HUDEP-2 (cell line): ENCODE data around the gene LEMD3.

ENCODE experiments used
- DNase-seq, 76 experiments: peaks; one replicate each; lab custom pipeline; 2025; ENCODE audit not compliant: unreplicated experiment in 76 of 76; lab: John Stamatoyannopoulos, UW

Gene LEMD3

DNA sequence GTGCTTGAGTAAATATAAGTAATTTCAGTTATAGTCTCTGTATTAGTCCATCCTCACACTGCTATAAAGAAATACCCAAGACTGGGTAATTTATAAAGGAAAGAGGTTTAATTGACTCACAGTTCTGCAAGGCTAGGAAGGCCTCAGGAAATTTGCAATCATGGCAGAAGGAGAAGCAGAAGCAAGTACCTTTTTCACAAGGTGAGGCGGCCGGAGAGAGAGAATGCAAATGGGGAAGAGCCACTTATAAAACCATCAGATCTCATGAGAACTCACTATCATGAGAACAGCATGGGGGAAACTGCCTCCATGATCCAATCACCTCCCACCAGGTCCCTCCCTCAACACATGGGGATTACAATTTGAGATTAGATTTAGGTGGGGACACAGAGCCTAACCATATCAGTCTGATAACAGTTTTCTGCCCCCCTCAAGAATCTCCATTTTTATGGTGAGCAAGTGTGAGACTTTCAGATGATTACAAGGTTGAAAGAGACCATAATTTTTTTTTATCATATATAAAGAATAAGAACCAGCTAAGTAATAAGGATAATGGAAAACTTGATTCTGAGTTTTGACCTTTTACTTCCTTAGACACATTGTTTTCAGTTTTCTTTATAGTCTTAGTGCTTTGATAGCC lies 35.6 kb downstream of the LEMD3 start:
- DNase-seq: peak in 16 of 76 experiments; percentile 3 to 52 (median 18)

DNA sequence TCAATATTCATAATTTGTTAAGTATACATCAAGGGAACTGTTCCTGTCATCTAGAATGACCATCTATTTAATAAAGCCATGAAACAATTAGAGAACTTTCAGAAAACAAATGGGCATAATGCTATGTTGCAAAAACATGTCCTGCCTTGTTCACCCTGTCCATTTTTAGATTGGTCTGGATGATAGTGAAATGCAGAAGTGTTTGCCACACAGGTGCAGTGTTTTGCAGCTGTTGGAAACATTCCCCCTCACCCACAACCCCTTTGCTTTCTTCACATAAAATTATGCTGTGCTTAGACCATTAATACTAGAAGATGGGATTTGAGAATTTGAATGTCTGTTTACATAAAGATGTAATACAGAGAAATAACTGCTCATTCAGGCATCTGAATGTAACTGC lies 36.5 kb downstream of the LEMD3 start:
- DNase-seq: no peak

DNA sequence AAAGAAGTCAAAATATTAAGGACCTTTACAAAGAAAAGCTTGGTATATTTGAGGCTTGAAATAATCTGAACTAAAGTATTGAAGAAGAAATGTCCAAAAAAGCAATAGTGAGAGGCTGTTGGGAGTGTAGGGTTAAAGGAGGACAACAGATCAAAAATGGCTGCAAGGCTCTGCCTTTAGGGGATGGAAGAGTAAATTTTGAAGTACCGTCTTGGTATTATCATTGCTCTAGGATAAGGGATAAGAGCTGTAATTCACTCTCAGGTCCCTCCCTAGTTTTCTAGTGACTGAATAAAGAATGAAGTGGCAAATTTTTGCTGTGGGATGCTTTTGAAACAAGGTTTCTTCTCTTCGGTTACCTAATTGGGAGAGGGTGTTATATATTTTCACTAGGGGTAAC lies 38.7 kb downstream of the LEMD3 start:
- no peak for DNase-seq

DNA sequence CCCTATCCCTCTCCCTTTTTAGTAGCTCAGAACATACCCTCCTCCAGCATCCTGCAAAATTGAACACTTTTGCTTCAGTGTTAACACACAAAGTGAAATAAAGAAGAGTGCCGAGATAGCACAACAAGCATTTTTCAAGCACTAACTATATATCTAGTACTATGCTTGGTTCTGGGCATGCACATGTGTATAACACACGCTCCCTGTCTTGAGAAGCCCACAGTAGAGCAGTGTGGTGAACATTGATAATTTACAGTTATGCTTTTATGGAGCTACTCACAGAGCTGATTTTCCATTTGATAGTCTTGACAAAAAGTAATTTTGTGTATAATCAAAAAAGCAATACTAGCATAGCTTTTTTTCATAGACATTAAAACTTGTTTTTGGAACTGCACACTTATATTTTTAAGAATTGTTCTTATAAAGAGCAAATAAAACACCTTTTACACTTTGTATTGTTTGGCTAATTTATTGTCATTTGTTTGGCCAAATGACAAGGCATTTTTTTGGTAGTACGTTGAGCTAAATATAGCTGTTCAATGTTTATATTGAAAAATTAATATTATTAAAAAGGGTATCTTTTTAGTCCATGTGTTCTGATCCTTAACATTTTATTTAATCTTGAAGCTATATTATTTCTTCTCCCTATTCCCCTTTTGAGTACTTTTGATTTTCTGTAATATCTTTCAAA lies 39.7 kb downstream of the LEMD3 start:
- peak in 9 of 76 experiments; percentile 5 to 37 (median 13) for DNase-seq

DNA sequence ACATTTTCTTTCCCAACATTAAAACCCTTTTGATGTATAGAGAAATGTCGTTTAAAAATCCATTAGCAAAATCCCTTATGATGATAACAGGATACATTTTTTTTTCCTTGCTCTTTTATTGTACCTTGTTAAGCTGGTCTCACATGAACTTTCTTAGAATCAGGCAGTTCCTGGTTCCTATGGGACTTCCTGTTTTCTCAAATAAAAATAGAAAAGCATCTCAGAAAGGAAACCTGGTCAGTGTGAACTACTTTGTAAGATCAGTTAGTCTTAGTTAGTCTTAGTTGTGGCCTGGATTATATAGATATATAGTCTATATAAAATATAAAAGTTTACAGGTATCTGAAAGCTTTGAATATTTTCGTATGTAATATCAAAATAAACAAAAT lies 40.3 kb downstream of the LEMD3 start:
- DNase-seq: no peak

DNA sequence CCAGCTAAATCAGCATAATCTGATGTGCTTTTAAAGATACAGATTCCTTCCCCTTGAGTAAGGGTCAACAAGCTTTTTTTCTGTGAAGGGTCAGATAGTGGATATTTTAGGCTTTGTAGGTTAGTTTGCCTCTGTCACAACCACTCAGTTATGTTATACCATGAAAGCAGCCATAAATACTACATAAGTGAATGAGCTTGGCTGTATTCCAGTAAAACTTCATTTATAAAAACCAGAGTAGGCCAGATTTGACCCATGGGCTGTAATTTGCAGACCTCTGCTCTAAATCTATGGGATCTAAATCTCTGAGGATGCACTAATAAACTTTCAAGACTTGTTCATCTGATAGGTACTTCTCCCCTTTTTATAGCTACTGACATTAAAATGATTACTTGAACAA lies 47.7 kb downstream of the LEMD3 start:
- DNase-seq: no peak

DNA sequence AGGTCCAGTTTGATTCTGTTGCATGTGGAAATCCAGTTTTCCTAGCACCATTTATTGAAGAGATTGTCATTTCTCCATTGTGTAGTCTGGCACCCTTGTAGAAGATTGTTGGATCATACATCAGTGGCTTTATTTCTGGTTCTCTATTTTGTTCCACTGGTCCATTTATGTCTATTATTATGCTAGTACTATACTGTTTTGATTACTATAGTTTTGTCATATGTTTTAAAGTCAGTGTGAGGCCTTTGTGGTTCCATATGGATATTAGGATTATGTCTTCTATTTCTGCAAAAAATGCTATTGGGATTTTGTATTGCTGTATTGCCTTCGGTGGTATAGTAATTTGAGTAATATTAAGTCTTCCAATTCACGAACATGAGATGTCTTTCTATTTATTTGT lies 51.4 kb downstream of the LEMD3 start:
- DNase-seq: no peak

DNA sequence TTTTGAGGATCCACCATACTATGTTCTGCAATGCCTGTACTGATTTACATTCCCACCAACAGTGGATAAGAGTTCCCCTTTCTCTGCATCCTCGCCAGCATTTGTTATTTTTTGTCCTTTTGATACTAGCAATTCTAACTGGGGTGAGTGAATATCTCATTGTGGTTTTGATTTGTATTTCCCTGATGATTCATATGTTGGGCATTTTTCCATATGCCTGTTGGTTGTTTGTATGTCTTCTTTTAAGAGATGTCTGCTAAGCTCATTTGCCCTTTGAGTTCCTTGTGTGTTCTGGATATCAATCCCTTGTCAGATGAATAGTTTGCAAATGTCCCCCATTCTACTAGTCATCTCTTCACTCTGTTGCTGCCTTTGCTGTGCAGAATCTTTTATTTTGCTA lies 60.1 kb downstream of the LEMD3 start:
- DNase-seq: peak in 2 of 76 experiments; percentile 1 to 27

DNA sequence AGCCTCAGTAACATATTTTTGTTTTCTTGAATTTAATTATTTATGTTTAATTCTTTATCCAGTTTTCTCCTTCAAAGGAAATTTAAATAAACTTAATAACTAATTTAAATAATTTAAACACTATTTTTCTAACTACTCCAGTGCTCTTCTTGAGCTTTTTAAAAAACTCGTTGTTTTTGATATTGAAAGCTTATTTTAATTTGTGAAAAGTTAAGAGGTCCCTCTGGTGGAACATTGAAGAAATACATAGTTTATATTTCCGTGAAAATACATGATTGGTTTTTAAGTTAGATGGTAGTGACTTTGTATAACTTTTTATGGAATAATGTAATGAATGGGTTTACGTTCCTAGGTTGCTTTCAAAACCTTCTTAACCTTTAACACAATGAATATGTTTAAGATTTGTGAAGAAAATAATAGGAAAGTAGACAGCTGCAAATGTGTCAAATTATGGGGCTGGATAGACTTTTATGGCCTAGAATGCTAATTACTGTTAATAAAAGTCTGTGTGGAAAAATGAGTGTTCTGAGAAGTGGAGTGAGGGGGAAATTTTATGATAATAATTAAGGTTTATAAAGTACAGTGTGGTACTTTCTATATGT lies 63.2 kb downstream of the LEMD3 start:
- peak in 5 of 76 experiments; percentile 1 to 36 (median 6) for DNase-seq

DNA sequence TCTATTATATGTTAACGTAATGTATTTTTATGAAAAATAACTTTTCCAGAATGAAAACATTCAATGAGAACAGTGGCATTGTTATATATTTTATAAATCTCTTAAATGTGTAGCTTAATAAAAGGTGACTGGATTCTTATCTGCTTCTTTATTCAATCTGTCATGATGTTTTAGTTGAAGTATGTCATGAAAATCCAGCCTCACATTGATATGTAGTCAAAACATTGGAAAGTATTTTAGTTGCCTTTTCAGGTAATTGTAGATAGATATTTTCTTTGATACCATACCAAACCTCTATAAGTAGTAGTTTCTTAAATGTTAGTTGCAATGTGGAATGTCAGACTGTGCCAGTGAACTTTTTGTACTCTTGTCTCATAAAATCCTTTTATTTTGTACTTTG lies 67.8 kb downstream of the LEMD3 start:
- DNase-seq: no peak

DNA sequence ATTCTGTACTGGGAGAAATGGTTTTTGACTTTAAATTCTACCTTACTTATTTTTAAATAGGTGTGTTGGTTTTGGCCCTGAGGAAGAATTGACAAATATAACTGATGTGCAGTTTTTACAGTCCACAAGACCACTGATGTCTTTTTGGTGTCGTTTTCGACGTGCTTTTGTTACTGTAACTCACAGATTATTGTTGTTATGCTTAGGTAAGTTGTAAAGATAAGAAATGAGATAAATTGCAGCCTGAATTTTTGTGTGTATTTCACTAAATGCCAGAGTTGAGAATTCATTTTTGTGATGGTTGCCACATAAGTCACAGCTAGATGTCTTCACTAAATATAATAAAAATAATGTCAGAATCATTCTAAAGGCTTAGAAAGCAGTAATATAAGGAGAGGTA lies 69.2 kb downstream of the LEMD3 start:
- no peak for DNase-seq

DNA sequence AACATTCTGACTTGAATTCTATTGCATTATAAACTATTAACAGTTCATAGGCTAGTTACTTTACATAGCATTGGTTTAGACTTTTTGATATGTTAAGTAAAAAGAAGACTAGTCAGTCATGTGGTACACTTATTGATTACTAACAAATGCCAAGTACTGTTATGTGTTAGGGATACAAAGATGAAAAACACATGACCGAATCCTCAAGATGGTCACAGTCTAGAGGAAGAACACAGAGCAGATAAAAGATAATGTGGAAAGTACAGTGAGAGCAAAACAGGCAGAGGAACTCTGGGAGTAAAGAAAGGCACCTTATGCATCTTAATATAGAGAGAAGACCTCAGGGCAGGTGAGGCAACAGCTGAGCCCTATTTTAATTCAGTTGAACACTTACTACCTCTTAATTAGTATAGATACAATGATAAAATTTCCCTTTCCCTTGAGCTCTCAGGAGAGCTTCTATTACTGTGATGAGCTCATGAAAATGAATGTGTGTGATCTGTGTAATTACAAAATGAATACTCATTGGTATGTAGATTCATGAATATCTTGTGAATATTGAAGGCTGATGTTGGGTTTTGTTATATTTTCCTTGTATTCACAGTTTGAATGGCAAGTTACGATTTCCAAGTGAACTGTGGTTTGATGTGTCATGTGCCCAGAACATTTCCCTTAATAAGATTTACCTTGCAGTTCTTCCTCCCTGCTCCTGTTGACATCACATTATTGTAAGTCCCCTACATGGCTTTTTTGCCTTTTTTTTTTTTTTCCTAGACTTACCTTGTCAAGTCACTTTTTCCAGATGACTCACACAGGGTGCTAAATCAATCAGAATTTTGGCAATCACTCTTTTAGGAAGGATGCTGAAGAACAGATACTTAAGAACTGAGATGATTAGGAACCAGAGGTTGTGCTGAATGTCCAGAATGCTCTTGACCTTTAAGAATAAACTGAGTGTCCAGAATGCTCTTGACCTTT lies 79.6 kb downstream of the LEMD3 start:
- no peak for DNase-seq

DNA sequence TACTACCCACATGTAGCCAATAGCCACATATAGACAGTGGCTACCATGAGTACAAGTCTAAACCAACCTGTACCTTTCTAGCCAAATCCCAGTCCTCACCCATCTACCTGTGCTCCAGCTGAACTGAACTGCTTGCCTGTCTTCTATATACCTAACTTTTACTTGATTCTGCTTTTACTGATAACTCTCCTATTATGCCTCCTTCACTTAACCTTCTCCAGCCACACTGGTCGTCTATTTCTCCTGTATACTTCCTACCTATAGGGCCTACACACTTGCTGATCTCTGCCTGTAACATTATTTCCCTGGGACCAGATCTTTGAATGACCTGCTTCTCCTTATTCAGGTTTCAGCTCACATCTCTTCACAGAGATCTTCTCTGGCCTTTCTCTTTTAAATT lies 83.1 kb downstream of the LEMD3 start:
- no peak for DNase-seq

DNA sequence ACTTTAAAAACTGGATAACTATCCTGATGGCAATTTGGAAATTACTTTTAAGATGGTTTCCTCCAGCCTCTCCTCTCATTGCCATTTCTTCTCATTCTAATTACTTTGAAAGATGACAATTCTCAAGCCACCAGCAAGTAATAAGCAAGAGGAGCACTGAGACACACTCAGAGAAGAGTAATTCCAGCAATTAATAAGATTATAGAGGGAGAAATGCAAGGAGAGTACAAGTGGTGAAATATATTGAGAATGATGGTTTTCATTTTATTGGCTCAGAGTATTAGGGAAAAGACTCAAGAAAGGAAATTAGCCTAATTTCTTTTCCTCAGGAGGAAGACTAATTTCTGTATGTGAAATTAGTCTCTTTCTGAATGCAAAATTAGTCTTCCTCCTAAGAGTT lies 88.6 kb downstream of the LEMD3 start:
- DNase-seq: no peak

DNA sequence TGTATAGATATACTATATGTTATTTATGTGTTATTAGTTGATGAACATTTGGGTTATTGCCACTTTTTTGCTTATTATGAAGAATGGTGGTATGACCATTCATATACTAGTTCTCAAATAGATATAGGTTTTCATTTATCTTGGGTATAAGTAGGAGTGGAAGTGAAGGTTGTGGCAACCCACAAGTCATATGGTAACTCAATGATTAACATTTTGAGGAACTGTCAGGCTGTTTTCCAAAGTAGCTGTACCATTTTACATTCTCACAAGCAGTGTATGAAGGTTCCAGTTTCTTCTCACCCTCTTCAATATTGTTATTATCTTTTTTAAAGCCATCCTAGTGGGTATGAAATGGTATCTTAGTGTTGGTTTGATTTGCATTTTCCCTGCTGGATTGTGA lies 90.1 kb downstream of the LEMD3 start:
- no peak for DNase-seq

DNA sequence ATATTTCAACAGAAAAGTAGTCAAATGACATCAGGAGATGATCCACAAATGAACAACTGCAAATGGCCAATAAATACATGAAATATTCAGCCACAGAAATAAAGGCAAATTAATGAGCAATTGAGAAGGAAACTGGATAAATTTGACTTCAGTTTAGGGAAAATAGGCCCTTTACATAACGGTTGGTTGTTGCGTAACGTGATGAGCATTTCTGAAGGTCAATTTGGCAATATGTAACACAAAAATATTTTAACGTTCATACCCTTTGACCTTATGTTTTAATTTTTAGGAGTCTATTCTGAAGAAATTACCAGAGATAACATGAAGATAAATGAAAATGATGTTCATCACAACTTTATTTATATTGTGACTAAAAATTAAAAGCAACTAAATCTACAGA lies 94.4 kb downstream of the LEMD3 start:
- DNase-seq: no peak

DNA sequence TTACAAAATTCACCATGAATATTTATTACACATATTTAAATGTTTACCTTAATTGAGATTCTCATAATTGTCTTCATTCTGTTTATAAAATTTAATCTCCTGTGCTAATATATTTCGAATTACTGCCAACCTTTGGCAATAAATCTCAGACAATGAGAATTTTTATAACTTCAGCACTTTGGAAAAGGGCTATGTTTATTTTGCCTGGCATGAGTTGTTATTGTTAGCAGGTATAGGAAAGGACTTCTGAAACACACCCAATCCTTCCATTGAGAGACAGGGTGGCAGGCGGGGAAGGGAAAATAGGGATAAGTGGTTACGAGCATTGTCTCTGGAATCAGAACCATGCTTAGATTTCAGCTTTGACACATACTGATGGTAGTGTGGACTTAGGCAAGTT lies 97.0 kb downstream of the LEMD3 start:
- no peak for DNase-seq

DNA sequence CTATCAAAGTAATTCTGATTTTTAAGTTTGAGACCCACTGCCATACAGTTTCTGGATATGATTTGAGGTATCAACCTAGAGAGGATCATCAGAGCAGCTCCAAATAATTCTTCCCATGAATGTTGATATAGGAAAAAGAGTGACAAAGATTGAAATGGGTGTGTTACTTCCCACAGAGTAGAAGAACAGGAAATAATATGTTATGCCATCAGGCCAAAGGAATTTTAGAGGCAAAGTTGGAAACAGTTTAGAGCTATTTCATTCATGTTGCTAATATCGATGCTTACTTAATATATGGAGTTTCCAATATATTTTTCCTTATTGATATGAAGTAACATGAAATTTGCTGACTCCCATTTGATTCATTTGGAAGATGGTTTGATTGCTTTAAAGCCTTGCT lies 100.2 kb downstream of the LEMD3 start:
- DNase-seq: no peak

DNA sequence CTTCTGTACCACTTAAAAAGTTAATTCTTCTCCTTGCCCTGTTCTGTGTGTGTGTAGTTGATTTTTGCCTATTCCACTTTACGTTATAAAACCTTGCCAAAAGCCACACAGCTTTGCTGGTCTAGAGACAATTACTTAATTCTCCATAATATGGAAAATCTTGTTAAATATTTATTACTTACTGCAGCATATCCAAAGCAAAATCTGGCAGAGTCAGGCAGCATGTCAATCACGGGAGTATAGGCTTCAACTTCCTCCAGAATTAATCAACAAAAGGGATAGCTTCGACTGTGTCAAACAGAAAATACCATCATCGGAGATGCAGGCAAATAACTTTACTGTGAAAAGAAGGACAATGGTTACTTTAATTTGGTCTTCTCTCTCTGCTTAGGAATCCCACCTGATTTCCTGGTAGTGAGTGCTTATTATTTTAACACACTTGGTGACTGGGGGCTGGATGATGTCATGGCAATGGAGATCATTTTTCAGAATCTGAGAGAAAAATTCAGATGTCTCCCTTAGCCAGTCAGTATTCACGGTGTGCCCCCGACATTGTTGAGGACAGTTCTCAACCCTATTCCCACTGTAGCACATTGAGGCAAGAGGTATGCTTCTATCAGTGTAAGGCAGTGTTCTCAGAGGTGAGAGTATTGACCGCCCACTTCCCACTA lies 105.4 kb downstream of the LEMD3 start:
- no peak for DNase-seq

DNA sequence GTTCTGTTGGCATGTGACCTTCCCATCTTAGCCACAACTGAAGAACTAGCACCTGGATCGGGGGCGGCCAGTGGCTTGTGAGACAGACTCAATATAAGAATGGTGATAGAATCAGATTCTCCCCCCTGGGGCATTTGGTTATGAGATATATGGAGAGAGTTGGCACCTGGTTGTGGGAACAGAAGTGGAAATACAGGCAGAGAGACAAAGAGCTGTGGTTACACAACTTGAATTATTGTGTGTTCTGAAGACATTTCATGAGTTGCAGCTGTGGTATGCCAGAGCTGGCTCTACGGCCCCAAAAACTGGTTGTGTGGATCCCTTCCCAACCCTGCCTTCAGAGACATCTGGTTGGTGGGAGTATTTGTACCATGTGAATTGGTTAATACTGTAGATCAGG lies 106.2 kb downstream of the LEMD3 start:
- no peak for DNase-seq
